ENCODE data around the gene ERBB4.

The ERBB4 gene

DNA sequence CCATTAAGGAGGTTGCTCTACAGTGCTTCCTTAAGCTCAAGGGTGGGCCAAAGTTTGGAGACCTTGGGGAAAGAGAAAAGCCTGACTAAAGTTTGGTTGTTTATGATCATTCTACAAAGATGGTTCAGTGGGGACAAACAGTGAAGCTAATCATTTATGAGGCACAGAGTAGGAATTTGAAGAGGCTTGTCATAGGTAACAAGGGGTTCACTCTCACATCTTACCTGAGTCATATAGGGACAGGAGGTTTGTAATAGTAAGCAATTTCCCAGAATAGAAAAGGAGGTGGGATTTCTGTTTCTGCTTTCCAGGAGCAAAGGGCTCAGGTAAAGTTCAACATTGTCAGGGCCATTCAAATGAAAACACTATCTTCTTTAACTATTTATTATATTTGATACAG lies 1194.3 kb downstream of the ERBB4 start:
- H3K79me2 ChIP-seq (ENCODE audit: control insufficient read depth, low read length) = no peaks in the 10 kb centered on the region
- no peak overlapping the region for H3K4me2 ChIP-seq (ENCODE audit: low read length)
- no peaks in the 10 kb centered on the region for H3F3A ChIP-seq (ENCODE audit: control insufficient read depth, insufficient read depth)
- H4K20me1 ChIP-seq (ENCODE audit: control insufficient read depth, insufficient read depth, low read depth, low read length) = no peaks in the 10 kb centered on the region
- TF ChIP-seq EZH2phosphoT487 (IDR thresholded peaks at IDR 0.05; ENCODE audit: borderline replicate concordance, low read length) = no peak
- TF ChIP-seq, protein P1, sequence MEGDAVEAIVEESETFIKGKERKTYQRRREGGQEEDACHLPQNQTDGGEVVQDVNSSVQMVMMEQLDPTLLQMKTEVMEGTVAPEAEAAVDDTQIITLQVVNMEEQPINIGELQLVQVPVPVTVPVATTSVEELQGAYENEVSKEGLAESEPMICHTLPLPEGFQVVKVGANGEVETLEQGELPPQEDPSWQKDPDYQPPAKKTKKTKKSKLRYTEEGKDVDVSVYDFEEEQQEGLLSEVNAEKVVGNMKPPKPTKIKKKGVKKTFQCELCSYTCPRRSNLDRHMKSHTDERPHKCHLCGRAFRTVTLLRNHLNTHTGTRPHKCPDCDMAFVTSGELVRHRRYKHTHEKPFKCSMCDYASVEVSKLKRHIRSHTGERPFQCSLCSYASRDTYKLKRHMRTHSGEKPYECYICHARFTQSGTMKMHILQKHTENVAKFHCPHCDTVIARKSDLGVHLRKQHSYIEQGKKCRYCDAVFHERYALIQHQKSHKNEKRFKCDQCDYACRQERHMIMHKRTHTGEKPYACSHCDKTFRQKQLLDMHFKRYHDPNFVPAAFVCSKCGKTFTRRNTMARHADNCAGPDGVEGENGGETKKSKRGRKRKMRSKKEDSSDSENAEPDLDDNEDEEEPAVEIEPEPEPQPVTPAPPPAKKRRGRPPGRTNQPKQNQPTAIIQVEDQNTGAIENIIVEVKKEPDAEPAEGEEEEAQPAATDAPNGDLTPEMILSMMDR (IDR thresholded peaks at IDR 0.05; ENCODE audit: low read depth, low read length, poor library complexity, severe bottlenecking) = no peak
- no peaks in the 10 kb centered on the region for H3K36me3 ChIP-seq (ENCODE audit: control insufficient read depth, low read length)
- no peak overlapping the region for H3K4me3 ChIP-seq (ENCODE audit: low read length)
- H3K27me3 ChIP-seq (ENCODE audit: control insufficient read depth, low read length) = no peaks in the 10 kb centered on the region
- 0 out of 2 replicates have a peak, but pooled peaks cover 9% of the 10 kb centered on the region for H3K9me3 ChIP-seq (ENCODE audit: control insufficient read depth, insufficient read depth, low read length)
- H3K9me2 ChIP-seq (replicated peaks; ENCODE audit: control insufficient read depth, low read length) = no peaks in the 10 kb centered on the region
- H3K27ac ChIP-seq (ENCODE audit: low read depth, low read length) = no peak overlapping the region
- H3K4me1 ChIP-seq (ENCODE audit: control insufficient read depth, low read length) = peaks cover 6% of the 10 kb centered on the region

DNA sequence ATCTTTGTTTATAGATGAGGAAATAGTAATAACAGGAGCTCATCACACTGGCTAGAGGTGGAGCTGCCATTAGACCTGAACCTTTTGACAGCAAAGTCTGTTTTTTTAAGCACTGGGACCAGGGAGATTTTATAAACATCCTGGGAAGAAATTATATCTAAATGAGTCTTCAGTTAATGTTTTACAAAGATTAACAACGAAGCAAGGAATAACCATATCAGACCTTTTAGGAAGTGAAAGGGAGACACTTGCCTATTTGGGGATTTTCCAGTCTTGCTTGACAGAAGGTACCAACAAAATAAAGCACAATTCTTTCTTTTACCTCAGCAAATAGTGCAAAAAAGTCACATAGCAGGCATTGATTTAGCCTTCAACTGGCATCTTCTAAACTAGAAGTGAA lies 1205.2 kb downstream of the ERBB4 start:
- Histone ChIP-seq H3K4me1 (ENCODE audit: control insufficient read depth, low read length) (peaks cover 8% of the 10 kb centered on the region), H3K27ac (ENCODE audit: low read depth, low read length) (no peak overlapping the region), H3K27me3 (ENCODE audit: control insufficient read depth, low read length) (no peaks in the 10 kb centered on the region), H3K9me3 (ENCODE audit: control insufficient read depth, insufficient read depth, low read length) (no peaks in the 10 kb centered on the region), H4K20me1 (ENCODE audit: control insufficient read depth, insufficient read depth, low read depth, low read length) (no peaks in the 10 kb centered on the region), H3K4me2 (ENCODE audit: low read length) (no peak overlapping the region), H3F3A (ENCODE audit: control insufficient read depth, insufficient read depth) (no peaks in the 10 kb centered on the region; the same call in 1 of the 2 replicates), H3K79me2 (ENCODE audit: control insufficient read depth, low read length) (no peaks in the 10 kb centered on the region), H3K36me3 (ENCODE audit: control insufficient read depth, low read length) (no peaks in the 10 kb centered on the region), H3K4me3 (ENCODE audit: low read length) (no peak overlapping the region), H3K9me2 (replicated peaks; ENCODE audit: control insufficient read depth, low read length) (no peaks in the 10 kb centered on the region)
- TF ChIP-seq, protein P1 (IDR thresholded peaks at IDR 0.05; ENCODE audit: low read depth, low read length, poor library complexity, severe bottlenecking) = no peak
- TF ChIP-seq EZH2phosphoT487 (IDR thresholded peaks at IDR 0.05; ENCODE audit: borderline replicate concordance, low read length) = no peak

DNA sequence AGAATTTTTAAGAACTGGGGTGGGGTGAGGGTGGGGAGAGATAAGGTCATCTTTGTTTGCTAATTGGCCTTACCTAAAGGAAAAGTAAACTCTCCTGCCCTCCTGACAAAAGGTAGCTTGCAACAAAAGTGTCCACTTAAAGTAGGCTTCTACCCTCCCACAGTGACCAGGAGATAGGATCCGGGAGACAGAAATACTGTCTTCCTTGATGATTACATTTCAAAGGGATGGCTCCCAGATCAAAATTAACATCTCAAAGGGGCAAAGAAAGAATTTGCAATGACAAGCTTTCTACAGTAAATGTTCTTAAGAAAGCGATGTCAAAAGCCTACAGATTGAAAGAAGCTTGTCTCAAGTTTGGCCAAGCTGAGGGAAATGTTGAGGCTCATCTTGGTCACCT lies 1206.9 kb downstream of the ERBB4 start:
- no peaks in the 10 kb centered on the region for H3K36me3 ChIP-seq (ENCODE audit: control insufficient read depth, low read length)
- no peaks in the 10 kb centered on the region for H3K9me3 ChIP-seq (ENCODE audit: control insufficient read depth, insufficient read depth, low read length)
- H3K9me2 ChIP-seq (replicated peaks; ENCODE audit: control insufficient read depth, low read length) = no peaks in the 10 kb centered on the region
- no peaks in the 10 kb centered on the region for H3K27me3 ChIP-seq (ENCODE audit: control insufficient read depth, low read length)
- peaks cover 8% of the 10 kb centered on the region for H3K4me1 ChIP-seq (ENCODE audit: control insufficient read depth, low read length)
- H3K27ac ChIP-seq (ENCODE audit: low read depth, low read length) = no peak overlapping the region
- H3K4me3 ChIP-seq (ENCODE audit: low read length) = no peak overlapping the region
- no peaks in the 10 kb centered on the region for H3K79me2 ChIP-seq (ENCODE audit: control insufficient read depth, low read length)
- no peaks in the 10 kb centered on the region; the same call in 1 of the 2 replicates for H3F3A ChIP-seq (ENCODE audit: control insufficient read depth, insufficient read depth)
- TF ChIP-seq, protein P1 (IDR thresholded peaks at IDR 0.05; ENCODE audit: low read depth, low read length, poor library complexity, severe bottlenecking) = no peak
- TF ChIP-seq EZH2phosphoT487 (IDR thresholded peaks at IDR 0.05; ENCODE audit: borderline replicate concordance, low read length) = no peak
- no peak overlapping the region for H3K4me2 ChIP-seq (ENCODE audit: low read length)
- no peaks in the 10 kb centered on the region for H4K20me1 ChIP-seq (ENCODE audit: control insufficient read depth, insufficient read depth, low read depth, low read length)

All from DOHH2 (cell line).